Adipose tissue (tissue), 3 donors: ENCODE measurements around the gene TMEFF2. TPM values are rescaled to one million over a fixed set of nuclear protein-coding genes. Genes with fewer than 3 reads are reported as not detected.

ENCODE experiments used
- H3K27ac ChIP-seq: one replicate; pipeline ENCODE4 v1.5.1; 2013; ENCODE audit warnings: low read depth, low read length
- WGBS, 3 donors: extraction: QIAGEN DNeasy Blood & Tissue Kit; methylation state at CpG; one replicate each; pipeline ENCODE4 v1.1.7; 2013; 5-methylcytosine and 5-hydroxymethylcytosine counted together
- polyA plus RNA-seq, 3 donors: library from polyadenylated mRNA; stranded (reverse); fragments of 200-250 nt; gene quantifications; one replicate each; pipeline ENCODE4 v1.2.3, GENCODE V29; 2013
- donor health status: healthy with polysubstance abuse.
- donor health status: Bipolar disorder and iron deficiency.
- donor health status: healthy.

TMEFF2 gene
- polyA plus RNA-seq, 3 donors: 0.01 to 0.03 TPM; not detected in 1

DNA sequence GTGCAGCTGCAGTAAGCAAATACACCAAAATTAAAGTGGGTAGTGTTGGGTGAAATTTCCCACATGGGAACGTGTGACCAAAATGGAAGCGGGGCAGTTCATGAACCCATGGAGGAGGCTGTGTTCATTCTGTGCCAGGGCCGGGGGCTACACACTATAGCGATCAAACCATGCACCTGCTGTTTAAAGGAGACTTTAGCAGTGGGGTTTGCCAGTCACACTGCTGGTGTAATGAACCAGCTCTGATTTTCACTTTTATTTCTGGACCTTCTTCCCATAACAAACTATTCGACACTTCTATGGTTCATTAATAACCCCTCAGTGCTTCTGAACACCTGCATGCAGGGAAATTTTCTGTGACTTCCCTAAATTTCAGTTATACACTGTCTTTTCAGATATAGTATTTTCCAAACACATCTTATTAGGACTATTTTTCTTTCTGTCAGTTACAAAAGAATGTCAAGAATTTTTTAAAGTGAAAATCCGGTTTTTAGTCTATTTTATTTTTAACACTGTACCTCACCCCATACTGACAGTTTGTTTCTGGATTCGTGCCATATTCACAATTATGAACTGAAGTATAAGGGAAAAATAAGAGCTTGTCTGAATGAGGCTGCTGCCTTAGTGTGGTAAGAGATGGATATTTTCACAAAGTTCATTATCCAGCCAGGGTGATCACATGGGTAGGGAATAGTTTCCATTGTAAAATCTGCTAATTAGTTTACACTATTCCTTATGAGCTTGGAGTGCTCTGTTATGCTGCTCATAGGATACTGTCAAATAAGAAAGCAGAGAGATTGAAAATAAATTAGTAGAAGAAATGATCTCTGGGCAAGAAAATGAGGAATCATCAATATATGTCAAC, 236.5 kb downstream of the TMEFF2 start:
- no peak overlapping the region for H3K27ac ChIP-seq
- 36 to 50% (median 37%) methylated on average over 7 of the region's 7 CpGs for WGBS, 3 donors

DNA sequence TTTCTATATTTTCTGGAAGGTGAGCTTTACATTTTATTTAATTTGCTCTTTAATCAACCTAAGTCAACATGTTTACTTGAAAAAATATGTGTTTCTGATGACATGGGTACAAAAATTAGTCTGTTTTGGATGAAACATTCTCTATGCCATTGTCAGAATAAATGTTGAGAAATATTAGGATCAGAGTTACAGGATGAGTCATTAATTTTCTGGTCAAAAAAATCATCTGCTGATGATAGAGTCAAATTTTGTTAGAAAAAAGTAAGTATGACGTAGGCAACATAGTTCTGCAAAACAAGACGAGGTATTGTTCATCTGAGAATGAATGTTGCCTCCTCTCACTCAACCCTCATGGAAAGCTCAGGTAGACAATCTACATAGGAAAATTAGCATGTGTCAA, 240.3 kb downstream of the TMEFF2 start:
- WGBS, 3 donors: 40 to 63% (median 48%) methylated on average over 2 of the region's 2 CpGs

DNA sequence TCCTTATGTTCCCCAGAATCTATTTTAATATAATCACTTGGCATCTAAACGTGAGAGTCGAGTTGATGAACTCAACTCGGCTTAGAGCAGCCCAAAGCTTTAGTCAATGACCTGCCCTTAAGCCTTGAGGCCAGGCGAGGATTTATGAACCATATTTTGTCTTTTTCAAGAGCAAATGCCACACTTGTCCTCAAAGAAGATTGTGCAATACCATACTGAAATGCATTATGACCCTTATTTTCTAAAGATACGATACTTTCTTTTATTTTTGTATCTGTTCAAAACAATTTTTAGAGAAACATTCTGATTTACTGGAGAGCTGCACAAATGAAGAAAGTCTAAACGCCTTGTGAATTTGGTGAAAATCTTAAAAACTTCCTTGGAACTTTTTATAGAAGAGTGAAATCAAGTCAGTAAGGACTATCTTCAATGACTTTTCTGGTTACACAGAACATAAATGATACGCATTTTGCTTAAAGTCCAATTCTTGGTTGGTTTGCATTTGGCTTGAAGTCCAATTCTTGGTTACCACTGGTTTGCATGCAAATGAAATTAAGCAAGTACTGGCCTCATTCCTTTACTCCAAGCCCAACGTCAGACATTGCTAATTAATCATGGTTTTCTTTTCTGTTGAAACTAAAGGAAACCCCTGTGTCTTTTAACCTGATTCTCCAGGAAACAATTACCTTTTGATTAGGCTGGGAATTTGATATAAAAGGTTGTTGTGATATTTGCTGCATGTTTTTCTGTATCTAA, 242.0 kb downstream of the TMEFF2 start:
- 81 to 84% (median 83%) methylated on average over 8 of the region's 8 CpGs for WGBS, 3 donors
- H3K27ac ChIP-seq: no peak overlapping the region

More for the DNA sequence above, 240.3 kb downstream of the TMEFF2 start:
- H3K27ac ChIP-seq: no peak overlapping the region

DNA sequence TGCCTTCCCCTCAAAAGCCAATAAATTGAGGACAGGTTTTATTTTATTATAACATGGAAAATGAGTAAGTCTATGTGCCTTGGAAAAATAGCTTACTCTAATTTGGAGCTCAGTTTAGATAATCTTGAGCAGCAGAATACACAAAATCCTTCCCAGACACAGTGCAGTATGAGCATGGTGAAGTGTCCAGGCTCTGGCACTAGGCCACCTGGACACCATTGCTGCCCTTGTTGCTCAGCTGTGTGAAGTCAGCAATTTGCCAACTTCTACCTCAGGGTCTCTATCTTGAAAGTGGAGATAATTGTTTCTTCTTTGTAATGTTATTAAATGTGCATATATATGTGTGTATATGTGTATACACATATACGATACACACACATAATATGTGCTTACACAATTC, 242.9 kb downstream of the TMEFF2 start:
- WGBS, 3 donors: 83 to 100% (median 97%) methylated on average over 1 of the region's 1 CpG
- no peak overlapping the region for H3K27ac ChIP-seq

DNA sequence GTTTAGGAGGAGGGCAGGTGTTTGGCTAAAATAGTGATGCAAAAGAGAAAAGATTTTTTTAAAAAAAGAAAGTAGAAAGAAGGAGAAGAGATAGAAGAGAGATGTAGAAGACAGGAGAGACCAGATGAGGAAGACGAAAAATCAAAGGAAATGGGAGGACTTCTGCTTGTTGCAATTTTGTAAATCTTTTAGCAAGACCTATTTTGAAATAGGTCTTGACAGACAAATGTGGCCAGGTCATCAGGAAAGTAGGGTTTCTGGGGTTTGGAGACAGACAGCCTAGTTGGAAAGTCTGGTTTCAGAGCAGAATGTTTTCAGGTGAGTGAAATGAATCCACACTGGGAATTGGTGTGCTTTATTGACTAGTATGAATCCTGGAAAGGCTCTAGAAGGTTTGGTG, 243.4 kb downstream of the TMEFF2 start:
- H3K27ac ChIP-seq: no peak overlapping the region

DNA sequence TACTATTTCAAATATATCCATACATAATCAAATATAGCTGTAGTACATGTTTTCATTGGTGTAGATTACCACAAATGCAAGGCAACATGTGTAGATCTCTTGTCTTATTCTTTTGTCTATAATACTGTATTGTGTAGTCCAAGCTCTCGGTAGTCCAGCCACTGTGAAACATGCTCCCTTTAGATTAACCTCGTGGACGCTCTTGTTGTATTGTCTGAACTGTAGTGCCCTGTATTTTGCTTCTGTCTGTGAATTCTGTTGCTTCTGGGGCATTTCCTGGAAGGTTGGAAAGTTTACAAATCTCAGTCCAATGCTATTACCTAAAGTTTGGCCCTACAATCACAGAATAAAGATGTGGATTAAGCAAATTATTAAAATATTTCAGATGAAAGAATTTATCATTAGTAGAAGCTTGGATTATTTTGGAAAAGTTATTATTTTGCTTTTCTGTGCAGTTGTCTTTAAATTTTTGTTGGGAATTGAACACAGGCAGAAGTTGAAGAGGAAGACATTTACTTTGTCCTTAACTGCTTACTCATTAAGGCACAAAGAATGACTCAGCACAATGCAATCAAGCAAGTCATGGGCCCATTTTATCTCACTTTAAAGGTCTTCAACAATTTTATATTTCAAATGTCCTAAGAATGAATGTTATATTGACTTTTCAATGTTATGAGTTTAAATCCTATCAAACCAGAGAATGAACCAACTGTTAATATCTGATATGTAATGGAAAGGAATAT, 244.4 kb downstream of the TMEFF2 start:
- H3K27ac ChIP-seq: no peak overlapping the region
- 60 to 80% (median 64%) methylated on average over 3 of the region's 3 CpGs for WGBS, 3 donors

More for the DNA sequence above, 243.4 kb downstream of the TMEFF2 start:
- WGBS, 3 donors: 63 to 91% (median 68%) methylated on average over 1 of the region's 1 CpG

DNA sequence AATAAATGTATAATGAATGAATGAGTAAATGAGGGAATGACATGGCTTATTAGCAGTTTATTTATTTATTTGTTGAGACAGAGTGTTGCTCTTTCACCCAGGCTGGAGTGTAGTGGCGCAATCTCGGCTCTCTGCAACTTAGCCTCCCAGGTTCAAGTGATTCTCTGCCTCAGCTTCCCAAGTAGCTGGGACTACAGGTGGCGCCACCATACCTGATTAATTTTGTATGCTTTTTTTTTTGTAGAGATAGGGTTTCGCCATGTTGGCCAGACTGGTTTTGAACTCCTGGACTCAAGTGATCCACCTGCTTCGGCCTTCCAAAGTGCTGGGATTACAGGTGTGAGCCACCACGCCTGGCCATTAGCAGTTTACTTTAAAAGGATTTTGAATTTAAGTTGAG, 247.5 kb downstream of the TMEFF2 start:
- no peak overlapping the region for H3K27ac ChIP-seq
- 93 to 96% (median 96%) methylated on average over 6 of the region's 6 CpGs for WGBS, 3 donors

DNA sequence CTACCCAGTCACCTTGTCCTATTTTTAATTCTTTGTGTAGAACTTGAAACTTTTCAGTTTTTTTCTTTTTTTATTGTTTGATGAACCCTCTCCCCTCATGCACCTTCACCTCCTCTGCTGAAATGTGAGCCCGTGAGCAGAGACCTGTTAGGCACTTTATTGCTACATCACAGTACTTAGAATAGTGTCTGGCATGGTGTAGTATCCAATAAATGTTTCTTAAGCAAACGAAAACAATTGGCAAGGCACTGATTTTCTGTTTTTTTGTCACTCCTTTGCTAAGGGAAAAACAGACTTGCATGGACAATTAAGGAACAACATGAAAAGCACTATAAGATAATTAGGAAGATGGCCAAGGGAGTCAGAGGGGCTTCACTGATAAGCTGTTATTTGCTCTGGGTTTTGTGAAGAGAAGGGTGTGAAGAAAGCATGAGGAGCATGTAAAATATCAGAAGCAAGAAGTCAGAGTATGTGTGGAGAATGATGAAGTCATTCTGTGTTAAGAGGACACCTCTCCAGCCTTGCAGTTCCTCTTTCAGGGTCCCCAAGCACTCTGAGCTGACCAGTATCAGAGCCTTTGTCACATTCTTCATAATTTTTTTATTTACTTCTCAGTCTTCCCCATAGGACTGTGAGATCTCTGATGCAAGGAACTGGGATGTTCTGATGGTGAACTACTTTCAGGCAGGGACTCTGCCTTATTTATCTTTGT, 248.1 kb downstream of the TMEFF2 start:
- H3K27ac ChIP-seq: no peak overlapping the region
- WGBS, 3 donors: 38 to 71% (median 47%) methylated on average over 2 of the region's 2 CpGs

DNA sequence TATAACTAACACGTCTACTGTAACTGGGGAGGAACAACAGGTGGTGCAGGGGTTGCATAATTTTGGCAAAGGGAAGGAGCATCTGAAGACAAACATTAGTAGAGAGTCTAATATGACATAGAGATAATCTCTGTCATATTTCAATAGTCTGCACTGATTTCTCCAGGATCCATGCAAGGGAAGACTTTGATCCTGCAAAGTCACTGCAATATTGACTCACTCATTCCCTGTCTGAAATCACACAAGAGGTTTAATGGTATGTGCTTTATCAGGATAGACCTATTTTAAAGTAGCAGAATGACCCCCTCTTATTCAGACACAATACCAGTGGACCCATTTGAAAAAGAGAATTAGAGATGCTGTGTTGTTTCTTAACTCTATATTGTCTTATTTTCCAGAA, 249.1 kb downstream of the TMEFF2 start:
- no peak overlapping the region for H3K27ac ChIP-seq
- 48 to 75% (median 65%) methylated on average over 1 of the region's 1 CpG for WGBS, 3 donors

DNA sequence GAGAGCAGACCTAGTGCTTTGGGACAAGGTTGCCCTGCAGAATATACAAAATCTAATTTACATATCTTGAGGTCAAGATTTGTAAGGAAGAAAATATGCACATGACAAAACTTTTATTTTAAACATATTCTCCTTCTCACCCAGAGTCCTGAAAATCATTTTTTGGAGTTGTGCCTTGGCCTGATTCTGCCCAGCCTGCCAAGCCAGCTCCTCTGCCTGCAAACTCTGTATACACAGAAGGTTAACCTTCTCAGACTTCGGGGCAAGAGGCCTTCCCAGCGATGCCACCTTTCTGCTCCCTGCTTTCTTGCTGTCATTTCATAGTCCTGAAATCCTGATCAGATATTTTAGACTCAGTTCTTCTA, 252.0 kb downstream of the TMEFF2 start:
- WGBS, 3 donors: 79 to 81% (median 80%) methylated on average over 2 of the region's 2 CpGs
- no peak overlapping the region for H3K27ac ChIP-seq

DNA sequence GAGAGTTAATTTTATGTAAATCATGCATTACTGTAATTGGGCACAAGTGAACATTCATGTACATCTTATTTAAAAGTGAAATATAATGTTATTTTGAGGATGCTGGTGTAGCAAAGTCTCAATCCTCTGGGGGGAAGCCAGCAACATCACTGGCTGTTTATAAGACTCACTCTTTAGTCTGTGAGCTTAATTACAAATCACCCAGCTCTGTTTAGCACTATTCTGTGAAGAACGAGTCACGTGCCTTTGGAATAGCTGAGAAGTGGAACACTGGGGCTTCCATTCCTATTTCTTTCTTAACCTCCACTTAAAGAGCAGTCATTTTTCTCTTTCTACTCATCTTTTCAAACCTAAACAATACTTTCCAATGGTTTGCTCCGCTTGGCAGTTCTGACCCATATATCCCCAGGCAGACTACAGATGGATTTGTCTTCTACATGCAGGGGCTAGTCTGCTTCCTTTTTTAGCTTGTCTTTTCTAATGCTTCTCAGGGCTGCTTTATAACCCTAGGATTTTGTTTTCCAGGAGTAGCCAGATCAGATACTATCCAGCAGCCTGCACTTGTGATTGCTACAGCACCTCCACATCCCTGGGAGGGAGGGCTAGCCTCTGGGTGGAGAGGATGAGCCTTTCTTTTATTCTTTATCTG, 252.5 kb downstream of the TMEFF2 start:
- 80 to 83% (median 81%) methylated on average over 3 of the region's 3 CpGs for WGBS, 3 donors
- no peak overlapping the region for H3K27ac ChIP-seq

DNA sequence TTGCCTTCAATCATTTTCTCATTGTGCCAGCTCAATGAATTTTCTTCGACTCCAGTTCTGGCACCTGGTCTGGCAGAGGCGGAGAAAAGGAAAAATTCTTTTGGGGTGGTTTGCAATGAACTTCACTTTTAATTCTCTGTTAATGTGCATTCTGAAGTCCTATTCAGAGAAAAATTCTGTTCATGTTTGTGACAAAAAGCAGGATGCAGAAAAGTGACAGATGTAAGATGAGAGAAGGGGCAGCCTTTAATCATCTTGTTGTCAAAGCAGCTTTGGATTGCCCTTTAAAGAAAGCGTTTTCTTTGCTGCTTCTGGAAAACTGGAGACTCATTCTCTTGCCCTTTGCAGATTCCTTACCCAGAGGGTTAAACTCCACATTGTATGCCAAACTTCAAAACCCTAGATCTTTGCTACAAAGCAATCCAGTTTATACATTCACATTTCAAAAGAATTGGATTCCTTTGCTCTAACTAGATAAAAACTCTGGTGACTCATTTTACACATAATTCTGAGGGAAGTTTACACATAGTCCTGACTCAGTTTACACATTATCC, 253.3 kb downstream of the TMEFF2 start:
- H3K27ac ChIP-seq: no peak overlapping the region
- 62 to 81% (median 72%) methylated on average over 3 of the region's 3 CpGs for WGBS, 3 donors

DNA sequence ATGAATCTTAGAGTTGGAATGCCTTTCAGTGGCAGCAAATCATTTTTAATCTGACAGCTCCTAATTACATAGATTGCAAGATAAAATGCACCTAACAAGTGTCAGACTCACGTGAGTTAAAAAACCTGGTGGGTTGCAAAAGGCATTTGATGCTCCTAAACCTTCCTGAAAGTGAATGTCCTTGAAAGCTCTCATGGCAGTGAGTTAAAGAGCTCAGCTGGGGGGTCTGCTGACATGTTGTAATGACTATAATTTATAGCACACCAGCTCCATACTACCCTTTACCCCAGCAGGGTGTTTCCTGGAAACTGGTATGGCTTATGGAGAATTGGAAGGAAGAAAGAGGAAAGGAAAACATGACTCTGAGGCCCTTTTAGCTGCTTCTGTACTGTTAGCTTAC, 256.0 kb downstream of the TMEFF2 start:
- no peak overlapping the region for H3K27ac ChIP-seq
- 79 to 95% (median 88%) methylated on average over 1 of the region's 1 CpG for WGBS, 3 donors

DNA sequence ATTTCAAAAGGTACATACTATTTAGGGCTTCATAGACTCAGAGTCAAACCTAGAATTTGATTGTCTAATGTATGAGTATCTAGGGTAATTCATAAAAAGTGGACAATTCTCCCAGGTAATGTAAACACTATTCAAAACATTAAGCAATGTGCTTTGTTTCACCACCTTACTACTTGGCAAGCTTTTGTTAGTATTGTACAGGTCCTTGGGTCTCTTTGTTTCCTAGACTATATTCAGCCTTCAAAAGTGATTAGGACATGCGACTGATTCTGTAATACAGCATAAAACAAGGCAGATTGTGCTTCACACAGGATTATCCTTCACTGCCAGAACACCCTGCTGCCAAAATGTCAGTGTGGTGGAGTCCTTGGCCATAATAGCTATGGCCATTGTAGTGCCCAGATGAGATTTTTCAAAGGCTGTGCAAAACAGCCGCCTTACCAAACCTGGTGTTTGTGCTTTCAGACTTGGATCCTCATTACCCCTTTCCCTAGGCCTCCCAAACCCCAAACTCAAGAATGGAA, 257.8 kb downstream of the TMEFF2 start:
- no peak overlapping the region for H3K27ac ChIP-seq
- 91 to 93% (median 93%) methylated on average over 2 of the region's 2 CpGs for WGBS, 3 donors

DNA sequence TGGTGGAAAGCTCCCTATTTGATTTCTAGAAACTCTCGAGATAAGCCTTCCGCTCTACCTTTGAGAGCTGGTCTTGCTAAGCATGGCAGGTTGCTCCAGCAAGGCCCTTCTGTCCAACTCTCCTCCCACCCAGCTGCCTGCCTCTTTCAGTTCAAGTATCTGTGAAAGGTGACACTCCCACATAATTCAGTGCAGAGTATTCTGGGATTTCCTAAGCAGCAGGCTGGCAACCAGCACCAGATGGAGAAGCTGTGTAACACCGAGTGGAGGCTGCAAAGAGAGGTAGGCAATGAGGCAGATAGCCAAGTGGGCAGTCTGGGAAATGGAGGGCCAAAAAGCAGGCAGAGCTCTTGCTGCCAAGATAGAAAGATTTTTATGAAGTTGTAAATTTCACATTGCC, 259.5 kb downstream of the TMEFF2 start:
- WGBS, 3 donors: 82 to 92% (median 83%) methylated on average over 3 of the region's 3 CpGs
- no peak overlapping the region for H3K27ac ChIP-seq

DNA sequence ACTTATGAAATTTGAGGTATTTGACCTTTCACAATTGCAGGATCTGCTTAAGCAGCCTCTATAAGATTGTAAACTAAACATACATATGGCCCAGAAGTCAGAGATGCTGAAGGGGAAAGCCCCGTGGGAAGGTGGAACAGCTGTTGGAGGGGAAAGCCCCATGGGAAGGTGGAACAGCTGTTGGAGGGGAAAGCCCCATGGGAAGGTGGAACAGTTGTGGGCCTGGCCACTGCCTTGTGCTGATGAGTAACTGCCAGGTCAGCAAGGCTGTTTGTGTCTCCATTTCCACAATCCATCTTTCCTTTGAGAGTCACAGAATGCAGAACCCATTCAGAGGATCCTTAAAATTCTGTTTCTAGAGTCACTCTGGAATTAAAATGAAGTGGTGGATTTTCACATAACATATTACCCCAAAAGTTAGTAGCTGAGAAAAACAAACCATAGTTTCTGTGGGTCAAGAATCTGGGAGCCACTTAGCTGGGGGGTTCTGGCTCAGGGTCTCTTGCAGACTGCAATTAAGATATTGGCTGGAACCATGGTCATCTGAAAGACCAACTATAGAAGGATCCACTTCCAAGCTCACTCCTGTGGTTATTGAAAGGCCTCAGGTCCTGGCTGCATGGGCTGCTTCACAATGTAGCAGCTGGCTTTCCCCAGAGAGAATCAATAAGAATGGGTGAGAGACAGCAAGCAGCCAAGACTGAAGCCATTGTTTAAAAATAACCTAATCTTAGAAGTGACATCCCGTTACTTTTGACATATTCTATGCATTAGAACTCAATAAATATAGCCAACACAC, 261.2 kb downstream of the TMEFF2 start:
- H3K27ac ChIP-seq: no peak overlapping the region
- 61 to 85% (median 80%) methylated on average over 2 of the region's 2 CpGs for WGBS, 3 donors

DNA sequence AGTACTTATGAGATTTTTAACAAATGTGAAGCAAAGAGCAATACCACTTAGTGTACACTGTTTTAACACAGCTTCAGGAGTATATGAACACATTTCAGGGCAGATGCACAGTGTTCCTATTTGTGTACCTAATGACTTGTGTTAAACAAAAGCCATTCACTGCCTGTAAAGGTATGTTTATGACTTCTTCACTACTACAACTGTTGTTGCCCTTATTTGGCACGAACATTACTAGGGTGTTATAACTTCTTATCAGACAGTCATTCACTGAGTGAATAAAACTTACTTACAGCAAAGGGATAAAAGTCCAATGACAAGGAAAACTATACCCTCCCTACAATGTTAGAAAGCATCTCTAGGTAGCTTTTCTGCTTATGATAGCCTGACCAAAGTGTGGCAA, 262.4 kb downstream of the TMEFF2 start:
- WGBS, 3 donors: 57 to 77% (median 70%) methylated on average over 1 of the region's 1 CpG
- H3K27ac ChIP-seq: no peak overlapping the region
